GM12864 (cell line): ENCODE data around the gene LZTFL1.
A peak's percentile ranks its signal among the peaks of the same experiment; 100 is the strongest.

ENCODE experiments used
- DNase-seq: peaks from one replicate; pipeline ENCODE4 v3.0.0-alpha.2; 2011; ENCODE audit warnings: low read depth
- H3K4me3 ChIP-seq: 2 replicates; pipeline ENCODE4 v1.5.1; 2011; ENCODE audit warnings: mild to moderate bottlenecking, low read depth, low read length, control low read depth
- CTCF ChIP-seq: IDR thresholded peaks from 2 replicates; pipeline ENCODE4 v1.5.1; 2011; ENCODE audit warnings: low read depth, mild to moderate bottlenecking, moderate library complexity, low read length, control low read depth, inconsistent platforms; ENCODE audit errors: missing control alignments

LZTFL1 gene

GRCh38 chr3:45841757-45842491 is at the start of gene LZTFL1:
TSS of gene LZTFL1 (minus strand) at chr3:45842119. CDS start at chr3:45841991, 128 bp downstream.
- peak; percentile 93 for DNase-seq
- TF ChIP-seq CTCF = no peak
- H3K4me3 ChIP-seq = peak within 1 kb of the TSS; percentile 60

GRCh38 chr3:45890405-45890804 is 48.5 kb upstream of the LZTFL1 start:
- DNase-seq = no peak
- no peak overlapping the region for H3K4me3 ChIP-seq
- TF ChIP-seq CTCF = no peak

- TF ChIP-seq CTCF = no peak
- H3K4me3 ChIP-seq = no peak overlapping the region
- DNase-seq = no peak
Observed at GRCh38 chr3:45889337-45889736, 47.4 kb upstream of the LZTFL1 start.

GRCh38 chr3:45887759-45888511 is 46.0 kb upstream of the LZTFL1 start:
- no peak for DNase-seq
- H3K4me3 ChIP-seq = no peak overlapping the region
- no peak for TF ChIP-seq CTCF

GRCh38 chr3:45887285-45887684 is 45.4 kb upstream of the LZTFL1 start:
- no peak overlapping the region for H3K4me3 ChIP-seq
- DNase-seq = no peak
- TF ChIP-seq CTCF = no peak

GRCh38 chr3:45885979-45886705 is 44.2 kb upstream of the LZTFL1 start, which contains the start of gene CCR9:
TSS of gene CCR9 (plus strand) at chr3:45886543. CDS start at chr3:45894934, 8,391 bp downstream.
- TF ChIP-seq CTCF = no peak
- no peak within 1 kb of the TSS for H3K4me3 ChIP-seq
- no peak for DNase-seq
